HG02970 (cell line): ENCODE results near the gene REC8.
"Not testable (repeated sequence)": the region's sequence is repeated elsewhere in the genome, so short reads cannot be mapped to it uniquely, and the experiment has no call there.

Experiments used
- ATAC-seq: cut with Tn5 transposase; IDR thresholded peaks from one replicate; pipeline ENCODE4 v1.9.1; 2021; ENCODE audit warnings: mild to moderate bottlenecking, moderate library complexity, moderate number of reproducible peaks; ENCODE audit not compliant: unreplicated experiment, low FRiP score

Gene REC8

DNA sequence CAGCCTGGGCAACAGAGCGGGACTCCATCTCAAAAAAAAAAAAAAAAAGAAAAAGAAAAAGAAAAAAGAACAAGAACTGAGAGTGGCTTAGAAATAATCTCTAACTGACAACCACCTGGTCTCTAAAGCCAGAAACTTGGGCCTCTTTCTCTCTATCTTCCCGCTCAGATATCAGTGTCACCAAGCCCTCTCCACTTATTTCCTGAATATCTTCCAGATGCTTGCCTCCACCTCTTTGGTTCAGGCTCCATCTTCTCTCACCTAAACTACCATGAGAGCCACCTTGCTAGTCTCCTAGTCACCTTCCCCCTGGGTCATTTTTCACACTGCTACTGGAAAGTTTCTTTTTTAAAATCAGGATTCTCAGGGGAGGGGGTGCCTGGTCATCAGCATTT is 25.2 kb downstream of the REC8 start:
- no peak for ATAC-seq

DNA sequence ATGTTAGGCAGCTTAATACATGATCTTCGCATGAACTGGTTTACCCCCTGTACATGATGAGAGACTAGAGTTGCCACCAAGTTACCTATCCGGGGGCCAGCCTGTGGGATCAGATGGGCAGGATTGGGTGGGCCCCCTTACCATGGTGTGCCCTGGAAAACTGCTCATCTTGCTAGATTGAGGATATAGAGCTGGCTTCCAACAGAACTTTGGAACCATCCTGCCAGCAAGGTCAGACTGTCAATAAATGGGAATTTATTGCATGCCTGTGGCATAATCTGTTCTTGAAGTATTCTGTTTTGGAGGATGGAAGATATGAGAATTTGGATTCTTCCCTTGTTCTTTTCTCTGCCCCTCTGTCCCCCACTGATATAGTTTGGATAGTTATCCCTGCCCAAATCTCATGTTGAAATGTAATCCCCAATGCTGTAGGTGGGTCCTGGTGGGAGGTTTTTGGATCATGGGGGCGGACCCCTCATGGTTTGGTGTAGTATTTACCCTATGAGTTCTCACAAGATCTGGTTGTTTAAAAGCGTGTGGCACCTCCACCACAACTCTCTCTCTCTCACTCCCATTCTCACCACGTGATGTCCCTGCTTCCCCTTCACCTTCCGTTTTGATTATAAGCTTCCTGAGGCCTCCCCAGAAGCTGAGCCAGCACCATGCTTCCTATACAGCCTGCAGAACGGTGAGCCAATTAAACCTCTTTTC is 27.1 kb downstream of the REC8 start:
- no peak for ATAC-seq

GRCh38 chr14:24202538-24202937 is 30.7 kb downstream of the REC8 start:
- ATAC-seq: not testable (repeated sequence)

GRCh38 chr14:24203249-24203886 is 31.5 kb downstream of the REC8 start:
- not testable (repeated sequence) for ATAC-seq

- ATAC-seq: no peak
Observed at GRCh38 chr14:24204163-24205146, 32.6 kb downstream of the REC8 start.

GRCh38 chr14:24206260-24207103 is 34.6 kb downstream of the REC8 start:
- no peak for ATAC-seq

- no peak for ATAC-seq
Observed at GRCh38 chr14:24207104-24207551, 35.2 kb downstream of the REC8 start.

DNA sequence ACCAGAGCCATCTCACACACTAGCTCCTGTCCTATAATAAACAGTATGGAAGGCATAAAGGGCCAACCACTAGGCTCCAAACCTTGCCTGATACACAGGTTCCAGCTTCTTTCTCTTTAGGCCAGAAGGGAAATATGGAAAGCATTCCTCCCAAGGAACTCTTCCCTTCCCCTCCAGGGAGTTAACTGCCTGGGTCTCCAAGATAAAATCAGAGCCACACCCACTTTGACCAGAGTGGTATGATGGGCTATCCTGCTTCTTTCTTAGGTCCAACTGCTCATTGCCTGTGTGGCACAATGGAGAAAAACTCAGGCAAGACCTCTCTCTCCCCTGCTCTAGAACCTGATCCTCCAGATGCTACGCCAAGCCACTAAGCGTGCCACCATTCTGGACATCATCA is 35.7 kb downstream of the REC8 start:
- no peak for ATAC-seq

- ATAC-seq: no peak
Observed at GRCh38 chr14:24211311-24211710, 39.4 kb downstream of the REC8 start.

DNA sequence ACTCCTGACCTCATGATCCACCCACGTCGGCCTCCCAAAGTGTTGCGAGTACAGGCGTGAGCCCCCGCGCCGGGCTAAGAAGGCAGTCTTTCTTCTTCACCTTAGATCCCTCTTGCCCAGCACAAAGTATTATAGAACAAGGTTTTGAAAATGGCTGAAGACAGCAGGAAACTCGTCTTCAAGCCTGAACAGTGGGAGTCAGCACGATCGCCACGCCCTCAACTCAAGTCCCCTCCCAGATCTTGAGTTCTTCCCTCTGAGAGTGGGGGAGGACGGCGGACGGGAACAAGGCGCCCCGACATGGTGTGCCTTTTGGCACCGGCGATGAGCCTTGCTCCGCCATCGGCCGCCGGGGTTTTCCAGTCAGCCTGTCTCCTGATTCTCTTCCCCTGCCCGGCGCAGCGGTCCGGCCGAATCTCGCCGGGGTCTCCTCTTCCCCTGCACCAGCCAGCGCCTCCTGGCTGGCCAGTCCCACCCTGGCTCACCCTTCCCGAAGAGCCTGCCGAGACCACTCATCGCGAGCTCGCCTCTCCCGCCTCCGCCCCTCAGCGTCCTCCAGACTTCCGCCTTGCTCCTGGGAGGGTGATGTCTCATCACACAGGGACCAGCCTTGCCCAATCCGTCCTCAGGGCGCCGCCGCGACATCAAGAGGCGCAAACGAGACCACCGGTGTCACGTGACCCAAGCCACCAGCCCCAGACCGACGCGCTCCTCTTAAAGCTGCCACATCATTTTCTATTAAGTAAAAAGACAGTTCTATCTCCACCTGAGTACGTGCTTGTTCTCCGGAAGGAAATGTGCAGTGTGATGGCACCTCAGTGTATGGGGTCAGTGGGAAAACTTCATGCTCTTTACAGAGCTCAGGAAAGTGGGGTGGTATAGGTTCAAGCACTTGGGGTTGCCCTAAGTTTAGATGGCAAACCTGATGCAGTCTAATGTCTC is 41.3 kb downstream of the REC8 start, which contains the start of gene CHMP4A:
TSS of gene CHMP4A (minus strand) at position 565 of the 942 bp plus-strand sequence. CDS start at position 516, 49 bp downstream.
- ATAC-seq: peak; percentile 75

- ATAC-seq: no peak
Observed at GRCh38 chr14:24213866-24214662, 42.2 kb downstream of the REC8 start.

- ATAC-seq: peak; percentile 52
Observed at GRCh38 chr14:24215495-24216344, 43.8 kb downstream of the REC8 start, which contains the start of gene MDP1. Gene MDP1, minus strand, starts transcription at chr14:24216066. Its CDS starts 111 bp downstream, at chr14:24215955.

DNA sequence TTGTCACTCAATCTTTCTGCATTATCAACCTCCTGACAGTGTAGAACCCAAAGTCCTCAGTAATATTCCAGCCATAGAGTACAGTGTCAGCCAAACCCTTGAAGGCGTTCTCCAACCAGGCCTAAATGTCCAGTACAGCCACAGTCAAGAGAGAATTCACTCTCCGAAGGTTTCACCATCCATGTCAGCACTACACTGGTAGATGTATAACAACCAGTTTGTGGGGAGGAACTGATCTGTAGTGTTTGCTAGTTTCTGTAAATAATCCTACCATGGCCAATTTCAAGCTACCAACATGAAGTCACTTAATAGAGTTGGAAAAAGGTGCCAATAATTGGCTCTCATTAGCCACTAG is 44.4 kb downstream of the REC8 start:
- ATAC-seq: no peak

DNA sequence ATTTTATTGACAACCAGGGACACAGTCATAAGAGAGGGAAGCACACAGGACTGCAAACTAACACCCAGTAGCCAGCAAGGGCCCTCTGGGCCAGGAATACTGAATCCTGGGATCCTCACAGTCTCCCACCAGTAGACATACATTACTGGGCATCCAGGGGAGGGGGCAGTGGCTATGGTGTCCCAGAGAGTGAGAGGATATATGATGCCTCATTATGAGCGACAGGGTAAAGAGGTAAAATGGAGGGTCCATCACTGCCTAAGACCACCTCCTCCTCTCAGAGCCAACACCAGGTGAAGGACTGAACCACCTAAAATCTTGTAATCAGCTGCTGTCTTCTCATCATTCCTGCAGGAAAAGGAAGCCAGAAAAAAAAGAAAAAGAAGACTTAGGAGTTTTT is 45.0 kb downstream of the REC8 start:
- not testable (repeated sequence) for ATAC-seq

GRCh38 chr14:24219080-24219479 is 47.2 kb downstream of the REC8 start:
- ATAC-seq: no peak

DNA sequence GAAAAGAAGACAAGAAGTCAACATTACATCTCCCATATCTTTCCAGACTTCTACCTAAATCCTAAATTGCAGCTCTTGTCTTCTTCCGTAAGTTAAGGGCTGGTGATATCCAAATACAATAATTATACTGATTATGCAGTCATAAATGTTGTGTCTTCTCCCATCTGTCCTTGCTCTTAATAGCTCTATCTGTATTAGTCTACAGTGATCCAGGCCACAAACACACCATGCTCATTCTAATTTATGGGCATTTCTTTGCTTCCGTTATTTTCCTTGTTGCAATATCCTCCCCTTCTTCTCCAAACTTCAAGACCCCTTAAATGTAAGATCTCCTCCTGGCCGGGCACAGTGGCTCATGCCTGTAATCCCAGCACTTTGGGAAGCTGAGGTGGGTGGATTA is 47.6 kb downstream of the REC8 start:
- ATAC-seq: no peak

DNA sequence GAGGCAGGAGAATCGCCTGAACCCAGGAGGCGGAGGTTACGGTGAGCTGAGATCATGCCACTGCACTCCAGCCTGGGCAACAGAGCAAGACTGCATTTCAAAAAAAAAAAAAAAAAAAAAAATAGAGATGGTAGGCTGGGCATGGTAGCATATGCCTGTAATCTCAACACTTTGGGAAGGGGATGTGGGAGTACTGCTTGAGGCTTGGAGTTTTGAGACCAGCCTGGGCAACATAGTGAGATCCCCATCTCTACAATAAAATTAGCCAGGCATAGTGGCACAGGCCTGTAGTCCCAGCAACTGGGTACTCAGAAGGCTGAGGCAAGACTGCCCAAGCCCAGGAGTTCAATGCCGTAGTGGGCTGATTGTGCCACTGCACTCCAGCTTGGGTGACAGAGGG is 51.1 kb downstream of the REC8 start:
- ATAC-seq: not testable (repeated sequence)
